Transverse colon (tissue), 3 donors: Measurements from ENCODE around the gene GEMIN5.

Source experiments
- EP300 ChIP-seq: sonication (generic); formaldehyde crosslinking; IDR thresholded peaks from one replicate; pipeline ENCODE4 v1.6.1; 2017; ENCODE audit warnings: antibody characterized with exemption, low read depth
- POLR2A ChIP-seq: fragments of 450-650 bp; IDR thresholded peaks from one replicate; pipeline ENCODE4 v1.6.1; 2016; ENCODE audit warnings: antibody characterized with exemption, mild to moderate bottlenecking, moderate library complexity
- TF ChIP-seq, protein P1 (sequence below), 5 experiments: fragments of 200-600 bp in 3 of 5; fragments of 450-650 bp in 2 of 5; sonication (generic) in 3 of 5; IDR thresholded peaks; 1 replicate in 2 of 5; 2 replicates in 3 of 5; pipeline ENCODE4 v1.5.1; 2016 to 2017; ENCODE audit warnings: antibody characterized with exemption in 5 of 5, inconsistent platforms in 3 of 5, mild to moderate bottlenecking in 2 of 5, moderate library complexity in 1 of 5

- TF ChIP-seq, protein P1, sequence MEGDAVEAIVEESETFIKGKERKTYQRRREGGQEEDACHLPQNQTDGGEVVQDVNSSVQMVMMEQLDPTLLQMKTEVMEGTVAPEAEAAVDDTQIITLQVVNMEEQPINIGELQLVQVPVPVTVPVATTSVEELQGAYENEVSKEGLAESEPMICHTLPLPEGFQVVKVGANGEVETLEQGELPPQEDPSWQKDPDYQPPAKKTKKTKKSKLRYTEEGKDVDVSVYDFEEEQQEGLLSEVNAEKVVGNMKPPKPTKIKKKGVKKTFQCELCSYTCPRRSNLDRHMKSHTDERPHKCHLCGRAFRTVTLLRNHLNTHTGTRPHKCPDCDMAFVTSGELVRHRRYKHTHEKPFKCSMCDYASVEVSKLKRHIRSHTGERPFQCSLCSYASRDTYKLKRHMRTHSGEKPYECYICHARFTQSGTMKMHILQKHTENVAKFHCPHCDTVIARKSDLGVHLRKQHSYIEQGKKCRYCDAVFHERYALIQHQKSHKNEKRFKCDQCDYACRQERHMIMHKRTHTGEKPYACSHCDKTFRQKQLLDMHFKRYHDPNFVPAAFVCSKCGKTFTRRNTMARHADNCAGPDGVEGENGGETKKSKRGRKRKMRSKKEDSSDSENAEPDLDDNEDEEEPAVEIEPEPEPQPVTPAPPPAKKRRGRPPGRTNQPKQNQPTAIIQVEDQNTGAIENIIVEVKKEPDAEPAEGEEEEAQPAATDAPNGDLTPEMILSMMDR (IDR thresholded peaks at IDR 0.05), result no peak
- TF ChIP-seq POLR2A, result no peak
- TF ChIP-seq EP300, result no peak
These were observed 28.9 kb upstream of the GEMIN5 start for GRCh38 chr5:154966874-154967273.
